ENCODE measurements around the gene NCBP3.

GRCh38 chr17:3838206-3838605, 7.8 kb downstream of the NCBP3 start:
- TF ChIP-seq CTCF (IDR thresholded peaks at IDR 0.05) (no peak), POLR2A (IDR thresholded peaks at IDR 0.05) (no peak)

Measured in ovary (tissue), 3 donors.